Spleen (tissue), 7 donors: ENCODE results near the gene FOXP1.

Source experiments
- CTCF ChIP-seq, 11 experiments: fragments of 200-600 bp in 7 of 11; fragments of 450-650 bp in 4 of 11; sonication (generic) in 4 of 11; IDR thresholded peaks in 8 of 11; conservative IDR thresholded peaks in 3 of 11; 1 replicate in 7 of 11; 2 replicates in 4 of 11; pipeline versions ENCODE4 v1.4.0 to v1.8.0; 2016 to 2021; ENCODE audit warnings: antibody characterized with exemption in 11 of 11, inconsistent platforms in 4 of 11, mild to moderate bottlenecking in 1 of 11
- POLR2A ChIP-seq, 3 donors: fragments of 450-650 bp; IDR thresholded peaks; one replicate each; pipeline ENCODE4 v1.5.1; 2017; ENCODE audit warnings: antibody characterized with exemption in 3 of 3, mild to moderate bottlenecking in 1 of 3
- POLR2AphosphoS5 ChIP-seq, 3 donors: sonication (generic); formaldehyde crosslinking; IDR thresholded peaks; one replicate each; pipeline ENCODE4 v1.5.1; 2017; ENCODE audit warnings: antibody characterized with exemption in 3 of 3
- donor health status: DM: no; HTN: no; CAD: no; lungs with moderate emphysema.
- donor health status: DM: no; HTN: no; CAD: no.
- donor health status: DM: no; HTN: no; CAD: no.

GRCh38 chr3:71054312-71054711 lies 529.2 kb downstream of the FOXP1 start:
- no peak for TF ChIP-seq CTCF (IDR thresholded peaks at IDR 0.05 in 8 of 11, conservative IDR thresholded peaks at IDR 0.05 in 3 of 11)
- no peak for TF ChIP-seq POLR2A (IDR thresholded peaks at IDR 0.05)
- no peak for TF ChIP-seq POLR2AphosphoS5 (IDR thresholded peaks at IDR 0.05)
